HG03175 (cell line): ENCODE results near the gene ZBED6.
"Not testable (repeated sequence)": the region's sequence is repeated elsewhere in the genome, so short reads cannot be mapped to it uniquely, and the experiment has no call there.

Source experiments
- ATAC-seq: cut with Tn5 transposase; IDR thresholded peaks from one replicate; pipeline ENCODE4 v1.9.1; 2021; ENCODE audit warnings: mild to moderate bottlenecking, moderate library complexity; ENCODE audit not compliant: unreplicated experiment

Gene ZBED6

GRCh38 chr1:203795441-203796235 is at the start of gene ZBED6, which contains the start of gene ZC3H11A:
Gene ZBED6 (plus strand): TSS chr1:203795623. CDS start chr1:203797523, 1,900 bp downstream.
Gene ZC3H11A (plus strand): TSS chr1:203795623. CDS start chr1:203817071, 21,448 bp downstream.
- peak; percentile 99 for ATAC-seq

- ATAC-seq: no peak
Observed at GRCh38 chr1:203746281-203746680, 49.1 kb upstream of the ZBED6 start.

GRCh38 chr1:203751051-203751450 is 44.4 kb upstream of the ZBED6 start:
- no peak for ATAC-seq

GRCh38 chr1:203751618-203752361 is 43.6 kb upstream of the ZBED6 start:
- not testable (repeated sequence) for ATAC-seq

GRCh38 chr1:203754455-203754864 is 41.0 kb upstream of the ZBED6 start:
- ATAC-seq: peak; percentile 65

- no peak for ATAC-seq
Observed at GRCh38 chr1:203756036-203756435, 39.4 kb upstream of the ZBED6 start.

- ATAC-seq: not testable (repeated sequence)
Observed at GRCh38 chr1:203758749-203759148, 36.7 kb upstream of the ZBED6 start.

- no peak for ATAC-seq
Observed at GRCh38 chr1:203760506-203760905, 34.9 kb upstream of the ZBED6 start.

GRCh38 chr1:203761958-203762357 is 33.5 kb upstream of the ZBED6 start:
- ATAC-seq: not testable (repeated sequence)

- no peak for ATAC-seq
Observed at GRCh38 chr1:203763505-203763904, 31.9 kb upstream of the ZBED6 start.

- no peak for ATAC-seq
Observed at GRCh38 chr1:203764105-203765028, 31.1 kb upstream of the ZBED6 start.

- ATAC-seq: peak; percentile 95
Observed at GRCh38 chr1:203765029-203765837, 30.2 kb upstream of the ZBED6 start, which contains the start of gene LAX1. Gene LAX1 (plus strand): TSS chr1:203765183. CDS start chr1:203765566, 383 bp downstream.

GRCh38 chr1:203768256-203768655 is 27.2 kb upstream of the ZBED6 start:
- no peak for ATAC-seq

GRCh38 chr1:203769505-203770343 is 25.7 kb upstream of the ZBED6 start:
- no peak for ATAC-seq

GRCh38 chr1:203771901-203772301 is 23.5 kb upstream of the ZBED6 start:
- no peak for ATAC-seq

GRCh38 chr1:203772836-203773235 is 22.6 kb upstream of the ZBED6 start:
- no peak for ATAC-seq

- ATAC-seq: no peak
Observed at GRCh38 chr1:203776636-203777035, 18.8 kb upstream of the ZBED6 start.

GRCh38 chr1:203777596-203777995 is 17.8 kb upstream of the ZBED6 start:
- no peak for ATAC-seq

- ATAC-seq: no peak
Observed at GRCh38 chr1:203778146-203778545, 17.3 kb upstream of the ZBED6 start.
